ENCODE data around the gene ASB6. TPM values are rescaled to one million over a fixed set of nuclear protein-coding genes. Genes with fewer than 3 reads are reported as not detected.
"Not testable (repeated sequence)": the region's sequence is repeated elsewhere in the genome, so short reads cannot be mapped to it uniquely, and the experiment has no call there.

ASB6 gene
- total and polyA plus RNA-seq, 5 experiments from 2014 or later: 14.8 to 35.7 (median 29.1) TPM

GRCh38 chr9:129665389-129665775 lies 23.4 kb upstream of the ASB6 start, which contains the start of gene PRRX2:
Gene PRRX2, plus strand, starts transcription at chr9:129665647. Its CDS starts 221 bp downstream, at chr9:129665868.
- Mint-ChIP-seq H3K27me3 (peaks cover 2 to 22% (median 9%) of the 10 kb centered on the region in 5 donors), H3K4me1 (peaks cover 3 to 9% (median 4%) of the 10 kb centered on the region in 4 donors), H3K27ac (peak within 1 kb of the TSS in 2 of 10 donors; percentile 40 to 87), H3K9me3 (no peaks in the 10 kb centered on the region), H3K4me3 (peak within 1 kb of the TSS; percentile 70 to 92 (median 80)), H3K36me3 (no peaks in the 10 kb centered on the region)
- DNase-seq (peak in 7 of 10 donors; percentile 7 to 31 (median 22)), ATAC-seq (peak; percentile 64 to 73)
- POLR2A ChIA-PET: no interaction called here

- Mint-ChIP-seq H3K36me3 (no peaks in the 10 kb centered on the region), H3K9me3 (no peaks in the 10 kb centered on the region), H3K27ac (peak overlapping the region in 2 of 10 donors; percentile 40 to 87), H3K4me3 (peak overlapping the region; percentile 70 to 92 (median 80)), H3K4me1 (peaks cover 3 to 9% (median 4%) of the 10 kb centered on the region in 4 donors), H3K27me3 (peaks cover 2 to 19% (median 9%) of the 10 kb centered on the region in 5 donors)
- POLR2A ChIA-PET: no interaction called here
- peak; percentile 69 to 77 for ATAC-seq
- DNase-seq: peak in 4 of 10 donors; percentile 5 to 22 (median 18)
Observed at GRCh38 chr9:129664746-129665388, 22.9 kb upstream of the ASB6 start.

GRCh38 chr9:129662239-129662638 lies 20.3 kb upstream of the ASB6 start:
- ATAC-seq, H3K4me3 Mint-ChIP-seq, H3K9me3 Mint-ChIP-seq, H3K27ac Mint-ChIP-seq, DNase-seq, H3K36me3 Mint-ChIP-seq, H3K4me1 Mint-ChIP-seq: not testable (repeated sequence)
- H3K27me3 Mint-ChIP-seq: peaks cover 2 to 12% (median 6%) of the 10 kb centered on the region in 5 donors
- POLR2A ChIA-PET: interaction anchor here (0.9 kb wide), 1 partner anchor 21 kb away, joined by 3 read pairs; no protein-coding TSS in a partner anchor

GRCh38 chr9:129661029-129661428 lies 19.1 kb upstream of the ASB6 start:
- H3K4me1 Mint-ChIP-seq: peaks cover 3 to 9% (median 4%) of the 10 kb centered on the region in 4 donors
- H3K9me3 Mint-ChIP-seq: no peaks in the 10 kb centered on the region
- no peak for DNase-seq
- no peaks in the 10 kb centered on the region for H3K36me3 Mint-ChIP-seq
- no peak for ATAC-seq
- H3K4me3 Mint-ChIP-seq: no peak overlapping the region
- POLR2A ChIA-PET: interaction anchor here (0.6 kb wide), 1 partner anchor 141 kb away, joined by 4 read pairs; no protein-coding TSS in a partner anchor
- peaks cover 2 to 7% (median 6%) of the 10 kb centered on the region in 5 donors for H3K27me3 Mint-ChIP-seq
- H3K27ac Mint-ChIP-seq: peak overlapping the region in 2 of 10 donors; percentile 4 to 49

- POLR2A ChIA-PET: no interaction called here
- no peak overlapping the region for H3K27ac Mint-ChIP-seq
Observed at GRCh38 chr9:129656795-129657390, 14.9 kb upstream of the ASB6 start.

GRCh38 chr9:129655696-129656095 lies 13.7 kb upstream of the ASB6 start:
- no peaks in the 10 kb centered on the region for H3K4me1 Mint-ChIP-seq
- H3K36me3 Mint-ChIP-seq: no peaks in the 10 kb centered on the region
- POLR2A ChIA-PET: no interaction called here
- H3K4me3 Mint-ChIP-seq: no peak overlapping the region
- ATAC-seq: no peak
- H3K27me3 Mint-ChIP-seq: peaks cover 0 to 4% (median 0%) of the 10 kb centered on the region in 5 donors
- no peaks in the 10 kb centered on the region for H3K9me3 Mint-ChIP-seq
- DNase-seq: no peak
- no peak overlapping the region for H3K27ac Mint-ChIP-seq

More at GRCh38 chr9:129656795-129657390, 14.9 kb upstream of the ASB6 start:
- Mint-ChIP-seq H3K27me3 (peaks cover 0 to 7% (median 0%) of the 10 kb centered on the region in 5 donors), H3K4me3 (no peak overlapping the region), H3K4me1 (no peaks in the 10 kb centered on the region), H3K36me3 (no peaks in the 10 kb centered on the region), H3K9me3 (no peaks in the 10 kb centered on the region)
- DNase-seq: no peak
- ATAC-seq: no peak

- POLR2A ChIA-PET: no interaction called here
- peaks cover 0 to 4% (median 0%) of the 10 kb centered on the region in 5 donors for H3K27me3 Mint-ChIP-seq
- no peaks in the 10 kb centered on the region for H3K36me3 Mint-ChIP-seq
- no peaks in the 10 kb centered on the region for H3K9me3 Mint-ChIP-seq
- no peak overlapping the region for H3K4me3 Mint-ChIP-seq
- no peak for ATAC-seq
- H3K27ac Mint-ChIP-seq: no peak overlapping the region
- H3K4me1 Mint-ChIP-seq: no peaks in the 10 kb centered on the region
- DNase-seq: no peak
Observed at GRCh38 chr9:129655154-129655553, 13.2 kb upstream of the ASB6 start.

GRCh38 chr9:129654554-129655040 lies 12.6 kb upstream of the ASB6 start:
- Mint-ChIP-seq H3K9me3 (no peaks in the 10 kb centered on the region), H3K27ac (no peak overlapping the region), H3K4me1 (no peaks in the 10 kb centered on the region), H3K36me3 (no peaks in the 10 kb centered on the region), H3K27me3 (peaks cover 0 to 4% (median 0%) of the 10 kb centered on the region in 5 donors), H3K4me3 (no peak overlapping the region)
- DNase-seq (no peak), ATAC-seq (no peak)
- POLR2A ChIA-PET: no interaction called here

- Mint-ChIP-seq H3K4me3 (no peak overlapping the region), H3K4me1 (no peaks in the 10 kb centered on the region), H3K27me3 (peaks cover 0 to 4% (median 0%) of the 10 kb centered on the region in 5 donors), H3K36me3 (no peaks in the 10 kb centered on the region), H3K27ac (no peak overlapping the region), H3K9me3 (no peaks in the 10 kb centered on the region)
- ATAC-seq: no peak
- no peak for DNase-seq
- POLR2A ChIA-PET: no interaction called here
Observed at GRCh38 chr9:129653823-129654553, 12.0 kb upstream of the ASB6 start.

- Mint-ChIP-seq H3K27me3 (peaks cover 0 to 4% (median 0%) of the 10 kb centered on the region in 5 donors), H3K4me1 (no peaks in the 10 kb centered on the region), H3K36me3 (no peaks in the 10 kb centered on the region), H3K9me3 (no peaks in the 10 kb centered on the region), H3K4me3 (no peak overlapping the region), H3K27ac (no peak overlapping the region)
- no peak for DNase-seq
- no peak for ATAC-seq
- POLR2A ChIA-PET: interaction anchor here (0.6 kb wide), 1 partner anchor 419 kb away, joined by 4 read pairs; no protein-coding TSS in a partner anchor
Observed at GRCh38 chr9:129650680-129651235, 8.8 kb upstream of the ASB6 start.

GRCh38 chr9:129649726-129650679 lies 8.1 kb upstream of the ASB6 start:
- Mint-ChIP-seq H3K4me3 (no peak overlapping the region), H3K9me3 (no peaks in the 10 kb centered on the region), H3K27me3 (peaks cover 0 to 4% (median 0%) of the 10 kb centered on the region in 5 donors), H3K36me3 (no peaks in the 10 kb centered on the region), H3K27ac (peak overlapping the region in 1 of 10 donors; percentile 20), H3K4me1 (no peaks in the 10 kb centered on the region)
- DNase-seq (no peak), ATAC-seq (no peak)
- POLR2A ChIA-PET: no interaction called here

GRCh38 chr9:129648764-129649115 lies 6.8 kb upstream of the ASB6 start:
- Mint-ChIP-seq H3K4me1 (no peaks in the 10 kb centered on the region), H3K27ac (no peak overlapping the region), H3K27me3 (peaks cover 0 to 2% (median 0%) of the 10 kb centered on the region in 5 donors), H3K9me3 (no peaks in the 10 kb centered on the region), H3K36me3 (no peaks in the 10 kb centered on the region), H3K4me3 (no peak overlapping the region)
- DNase-seq (no peak), ATAC-seq (no peak)
- POLR2A ChIA-PET: no interaction called here

Data from naive thymus-derived CD8-positive, alpha-beta T cell (primary cell).